ENCODE data around the gene ZNF224.
"Not testable (repeated sequence)": the region's sequence is repeated elsewhere in the genome, so short reads cannot be mapped to it uniquely, and the experiment has no call there.

Gene ZNF224

DNA sequence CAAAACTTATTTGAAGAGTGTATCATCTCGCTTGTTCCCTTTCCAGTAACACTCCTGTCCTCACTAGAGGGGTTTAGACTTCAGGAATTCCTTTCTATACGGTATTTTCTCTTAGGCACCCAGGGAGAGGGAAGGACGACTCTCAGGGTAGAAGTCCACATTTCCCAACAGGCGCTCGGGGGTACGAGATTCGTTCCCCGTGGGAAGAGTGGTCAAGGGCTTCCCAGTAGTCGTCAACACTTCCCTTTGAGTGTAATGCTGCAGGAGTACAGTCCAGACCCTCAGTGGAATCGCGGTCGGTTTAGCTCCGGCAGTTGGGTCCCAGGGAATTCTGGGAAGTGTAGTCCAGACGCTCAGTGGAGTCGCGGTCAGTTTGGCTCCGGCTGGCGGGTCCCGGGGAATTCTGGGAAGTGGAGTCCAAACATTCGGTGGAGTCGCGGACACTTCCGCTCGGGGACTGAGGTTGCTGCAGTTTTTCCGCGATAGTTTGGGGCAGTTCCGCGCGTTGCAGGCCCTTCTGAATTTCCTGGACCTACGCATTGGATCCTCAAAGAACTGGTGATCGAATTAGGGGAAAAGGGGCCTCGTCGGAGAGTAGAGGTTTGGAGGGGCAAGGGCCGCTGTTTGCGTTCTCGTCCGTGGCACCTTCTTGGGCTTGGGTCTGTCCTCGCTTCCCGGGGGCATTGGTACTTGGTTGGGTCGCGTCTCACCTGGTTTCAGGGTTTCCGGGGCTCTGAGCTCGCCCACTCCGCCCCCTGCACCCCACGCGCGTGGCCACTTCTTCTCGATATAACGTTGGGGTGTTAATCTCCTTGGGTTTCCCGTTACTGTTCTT lies at the start of gene ZNF224:
ZNF224 (plus strand) TSS at position 431 of the 835 bp plus-strand sequence. CDS start 3,513 bp downstream, outside the sequence.
- peak; percentile 90 for DNase-seq (ENCODE audit: low spot score)

DNA sequence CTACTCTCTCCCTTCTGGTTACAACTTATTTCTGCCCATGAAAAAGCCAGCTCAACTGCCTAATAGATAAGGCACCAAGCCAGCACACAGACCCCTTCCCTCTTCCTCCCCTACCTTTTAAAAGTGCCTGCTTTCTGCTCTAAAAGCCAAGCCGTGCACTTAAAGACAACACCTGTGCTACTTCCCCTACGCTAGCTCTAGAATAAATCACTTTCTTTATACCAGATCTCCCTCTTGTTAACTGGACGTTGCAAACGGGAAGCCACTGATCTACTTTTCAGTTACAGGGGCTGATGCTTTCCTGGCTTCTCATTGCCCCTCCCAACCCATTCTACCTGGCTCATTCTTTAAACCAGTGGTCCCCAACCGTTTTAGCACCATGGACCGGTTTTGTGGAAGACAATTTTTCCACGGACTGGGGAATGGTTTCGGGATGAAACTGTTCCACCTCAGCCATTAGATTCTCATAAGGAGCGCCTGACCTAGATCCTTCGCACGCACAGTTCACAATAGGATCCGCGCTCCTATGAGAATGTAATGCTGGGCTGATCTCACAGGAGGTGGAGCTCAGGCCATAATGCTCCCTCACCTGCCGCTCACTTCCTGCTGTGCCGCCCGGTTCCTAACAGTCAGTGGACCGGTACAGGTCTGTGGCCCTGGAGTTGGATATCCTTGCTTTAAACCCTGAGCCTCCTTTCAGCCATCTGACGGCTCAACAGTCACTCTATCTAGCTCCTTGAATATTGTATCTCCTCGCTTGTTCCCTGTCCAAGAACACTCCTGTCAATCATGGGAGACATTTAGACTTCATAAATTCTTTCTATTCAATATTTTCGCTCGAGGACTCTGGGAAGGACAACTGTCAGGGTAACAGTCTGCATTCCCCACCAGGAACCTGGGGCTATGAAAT lies 43.2 kb upstream of the ZNF224 start:
- DNase-seq (ENCODE audit: low spot score): no peak

DNA sequence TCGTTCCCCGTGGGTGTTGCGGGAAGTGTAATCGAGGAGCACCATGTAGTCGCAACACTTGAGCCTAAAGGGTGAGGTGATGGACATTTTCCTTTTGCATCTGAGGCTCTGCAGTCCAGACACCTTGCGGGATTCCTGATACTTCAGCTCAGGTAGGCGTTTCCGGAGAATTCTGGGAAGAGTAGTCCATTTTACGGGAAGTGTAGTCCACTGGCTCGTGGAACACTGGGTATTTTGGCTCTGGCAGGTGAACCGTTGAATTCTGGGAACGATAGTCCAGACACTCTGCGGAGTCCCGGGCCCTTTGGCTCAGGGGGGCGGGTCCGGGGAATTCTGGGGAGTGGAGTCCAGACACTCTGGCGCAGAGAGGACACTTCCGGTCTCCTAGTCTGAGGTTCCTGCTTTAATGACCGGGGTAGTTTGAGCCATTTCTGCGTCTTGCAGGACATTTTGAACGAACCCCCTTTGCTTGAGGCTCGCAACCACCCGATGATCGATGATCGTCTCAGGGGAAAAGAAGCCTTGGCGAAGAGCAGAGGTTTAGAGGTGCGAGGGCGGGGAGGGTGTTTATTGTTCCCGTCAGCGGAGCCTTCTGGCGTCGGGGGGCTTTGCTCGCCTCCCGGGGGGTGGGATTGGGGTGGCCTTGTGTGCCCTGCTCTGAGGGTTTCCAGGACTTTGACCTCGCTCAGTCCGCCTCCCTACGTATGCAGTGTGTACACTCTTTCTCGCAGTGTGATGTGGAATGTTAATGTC lies 42.3 kb upstream of the ZNF224 start, which contains the start of gene ZNF223:
ZNF223 (plus strand) TSS at position 387 of the 753 bp plus-strand sequence. CDS start 3,141 bp downstream, outside the sequence.
- DNase-seq (ENCODE audit: low spot score): peak; percentile 74

DNA sequence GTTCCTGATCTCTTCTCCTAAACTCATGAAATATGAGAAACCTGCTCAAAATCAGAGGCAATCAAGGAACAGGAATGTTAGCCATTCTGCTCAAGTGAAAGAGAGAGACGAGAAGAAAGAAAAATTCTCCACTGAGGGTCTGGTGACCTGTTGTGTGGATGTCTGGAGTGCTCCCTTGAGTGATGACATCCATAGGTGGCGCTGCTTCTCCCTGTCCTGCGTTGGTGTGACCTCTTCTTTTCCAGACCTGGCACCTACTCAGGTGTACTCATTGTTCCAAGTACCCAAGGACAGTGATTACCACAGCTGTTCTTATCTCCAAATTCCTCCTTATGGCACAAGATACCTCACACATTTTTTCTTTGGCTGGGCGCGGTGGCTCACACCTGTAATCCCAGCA lies 38.3 kb upstream of the ZNF224 start:
- DNase-seq (ENCODE audit: low spot score): no peak

DNA sequence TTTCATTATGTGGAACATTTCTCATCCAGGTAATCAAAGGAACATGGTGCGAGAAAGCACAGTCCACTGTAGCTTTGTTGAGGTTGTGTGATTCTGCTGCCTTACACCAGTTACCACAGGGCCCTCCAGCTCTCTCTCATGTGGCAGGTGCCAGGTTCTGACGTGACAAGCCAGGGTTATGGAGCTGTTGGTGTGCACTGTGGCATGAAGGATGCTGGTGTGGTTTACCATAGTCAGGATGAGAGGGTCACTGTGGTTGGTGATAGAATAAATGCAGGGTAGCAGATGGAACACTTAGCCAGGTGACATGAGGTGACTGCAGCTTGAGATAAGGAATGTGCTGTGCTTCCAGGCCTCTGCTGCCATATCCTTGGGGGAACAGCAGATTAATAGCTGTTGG lies 34.9 kb upstream of the ZNF224 start:
- DNase-seq (ENCODE audit: low spot score): no peak

DNA sequence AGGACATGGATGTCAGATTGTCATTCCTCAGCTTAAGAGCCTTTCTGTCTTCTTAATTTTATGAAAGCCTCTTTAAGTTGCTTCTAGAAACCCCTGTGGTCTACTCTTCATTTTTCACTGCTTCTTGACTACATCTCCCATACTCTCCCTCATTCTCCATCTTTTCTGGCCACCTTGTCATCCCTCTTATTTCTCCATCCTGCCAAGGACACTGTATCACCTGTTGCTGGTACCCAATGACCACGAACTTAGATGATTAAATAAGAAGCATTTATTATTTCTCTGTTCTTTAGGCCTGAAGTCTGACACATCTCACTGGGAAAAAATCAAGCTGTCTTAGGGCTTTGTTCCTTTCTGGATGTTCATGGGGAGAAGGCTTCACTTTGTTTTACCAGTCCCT lies 33.1 kb upstream of the ZNF224 start:
- DNase-seq (ENCODE audit: low spot score): no peak

DNA sequence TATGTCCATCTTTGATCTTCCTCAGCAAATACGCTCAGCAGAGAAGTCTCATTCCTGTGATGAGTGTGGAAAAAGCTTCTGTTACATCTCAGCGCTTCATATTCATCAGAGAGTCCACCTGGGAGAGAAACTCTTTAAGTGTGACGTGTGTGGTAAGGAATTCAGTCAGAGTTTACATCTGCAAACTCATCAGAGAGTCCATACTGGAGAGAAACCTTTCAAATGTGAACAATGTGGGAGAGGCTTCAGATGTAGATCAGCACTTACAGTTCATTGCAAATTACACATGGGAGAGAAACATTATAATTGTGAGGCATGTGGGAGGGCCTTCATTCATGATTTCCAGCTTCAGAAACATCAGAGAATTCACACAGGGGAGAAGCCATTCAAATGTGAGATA lies 27.9 kb upstream of the ZNF224 start:
- no peak for DNase-seq (ENCODE audit: low spot score)

DNA sequence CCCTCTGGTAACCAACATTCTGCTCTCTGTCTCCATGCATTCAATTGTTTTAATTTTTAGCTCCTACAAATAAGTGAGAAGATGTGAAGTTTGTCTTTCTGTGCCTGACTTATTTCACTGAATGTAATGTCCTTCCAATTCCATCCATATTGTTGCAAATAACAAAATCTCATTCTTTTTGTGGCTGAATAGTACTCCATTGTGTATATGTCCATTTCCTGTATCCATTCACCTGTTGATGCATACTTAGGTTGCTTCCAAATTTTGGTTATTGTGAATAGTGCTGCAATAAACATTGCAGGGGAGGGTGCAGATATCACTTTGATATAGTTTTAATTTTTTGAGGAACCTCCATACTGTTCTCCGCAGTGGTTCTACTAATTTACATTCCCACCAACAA lies 24.7 kb upstream of the ZNF224 start:
- no peak for DNase-seq (ENCODE audit: low spot score)

DNA sequence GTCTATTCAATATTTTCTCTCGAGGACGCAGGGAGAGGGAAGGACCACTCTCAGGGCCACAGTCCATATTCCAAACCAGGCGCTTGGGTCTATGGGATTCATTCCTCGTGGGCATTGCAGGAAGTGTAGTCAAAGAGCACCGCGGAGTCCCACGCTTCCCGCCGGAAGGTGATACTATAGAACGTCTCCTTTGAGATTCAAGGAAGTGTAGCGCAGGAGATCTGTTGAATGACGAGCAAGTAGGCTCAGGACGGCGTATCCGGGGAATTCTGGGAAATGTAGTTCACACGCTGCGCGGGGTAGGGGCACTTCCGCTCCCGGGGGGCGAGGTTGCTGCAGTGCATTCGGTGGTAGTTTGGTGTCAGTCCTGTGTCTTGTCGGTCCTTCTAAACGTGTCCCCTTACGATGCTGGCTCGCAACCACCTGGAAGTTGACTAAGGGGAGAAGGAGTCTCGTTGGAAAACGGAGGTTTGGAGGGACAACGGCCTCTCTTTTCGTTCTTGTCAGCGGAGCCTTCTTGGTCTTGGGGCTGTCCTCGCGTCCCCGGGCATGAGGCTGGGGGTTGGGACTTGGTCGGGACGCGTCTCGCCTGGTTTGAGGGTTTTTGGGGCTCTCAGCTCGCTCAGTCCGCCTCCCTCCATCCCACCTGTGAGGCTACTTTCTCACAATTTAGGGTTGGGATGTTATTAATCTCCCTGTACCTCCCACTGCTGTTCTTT lies 22.2 kb upstream of the ZNF224 start, which contains the start of gene ZNF284:
ZNF284 (plus strand) TSS at position 336 of the 719 bp plus-strand sequence. CDS start 4,231 bp downstream, outside the sequence.
- peak; percentile 80 for DNase-seq (ENCODE audit: low spot score)

DNA sequence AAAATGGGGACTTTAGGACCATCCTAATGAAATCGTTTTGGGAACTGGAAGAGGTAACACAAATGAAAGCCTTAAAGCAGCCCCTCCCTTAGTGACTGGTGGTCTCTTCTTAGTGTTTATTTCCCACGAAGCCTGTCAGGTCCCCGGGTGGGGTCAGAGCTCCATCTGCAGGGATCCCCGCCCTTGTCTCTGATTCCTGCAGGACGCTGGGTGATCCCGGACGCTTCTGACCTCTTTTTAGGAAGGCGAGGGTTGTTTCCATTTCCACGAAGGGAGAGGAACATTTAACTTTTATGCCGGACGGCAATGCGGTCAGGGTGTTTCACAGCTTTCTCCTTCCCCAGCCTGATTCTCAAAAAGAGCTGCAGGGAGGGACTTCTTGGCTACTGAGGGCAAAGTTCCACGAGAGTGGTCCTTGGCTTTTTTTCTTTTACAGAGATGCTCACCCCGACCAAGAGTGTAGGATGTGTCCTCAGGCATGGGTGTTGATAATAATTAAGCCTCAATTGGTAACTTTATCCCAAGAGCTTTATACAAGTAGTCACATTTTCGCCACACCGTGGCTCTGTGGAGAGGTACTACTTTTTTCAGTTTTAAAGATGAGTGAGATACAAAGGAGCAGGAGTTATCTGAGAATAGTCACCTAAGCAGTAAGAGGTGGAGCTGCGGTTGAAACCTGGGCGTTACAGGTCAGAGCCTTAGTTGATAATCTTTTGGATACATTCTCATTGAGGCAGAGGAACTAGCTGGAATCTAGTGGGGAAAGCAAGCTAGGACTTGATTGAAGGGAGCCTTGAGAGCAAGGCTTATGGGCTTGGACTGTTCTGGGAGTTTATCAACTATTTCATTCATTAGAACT lies 21.4 kb upstream of the ZNF224 start:
- DNase-seq (ENCODE audit: low spot score): no peak

DNA sequence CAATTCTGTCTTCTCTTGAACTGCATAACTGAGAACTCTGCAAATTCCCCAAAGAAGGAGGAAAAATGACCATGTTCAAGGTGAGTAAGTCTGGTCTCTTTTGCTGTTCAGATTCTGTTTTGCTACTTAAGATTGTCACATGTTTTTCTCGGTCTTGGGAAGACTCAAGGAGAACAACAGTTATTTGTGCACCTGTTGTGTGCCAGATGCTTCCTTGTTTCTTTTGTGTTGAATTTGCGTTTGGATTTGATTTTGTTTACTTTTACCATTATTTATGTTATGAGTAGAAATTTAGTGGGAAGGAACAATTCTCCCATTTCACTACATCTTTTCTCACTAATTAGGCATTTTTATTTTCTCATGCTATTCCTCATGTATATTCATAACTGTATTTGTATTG lies 17.8 kb upstream of the ZNF224 start:
- DNase-seq (ENCODE audit: low spot score): no peak

DNA sequence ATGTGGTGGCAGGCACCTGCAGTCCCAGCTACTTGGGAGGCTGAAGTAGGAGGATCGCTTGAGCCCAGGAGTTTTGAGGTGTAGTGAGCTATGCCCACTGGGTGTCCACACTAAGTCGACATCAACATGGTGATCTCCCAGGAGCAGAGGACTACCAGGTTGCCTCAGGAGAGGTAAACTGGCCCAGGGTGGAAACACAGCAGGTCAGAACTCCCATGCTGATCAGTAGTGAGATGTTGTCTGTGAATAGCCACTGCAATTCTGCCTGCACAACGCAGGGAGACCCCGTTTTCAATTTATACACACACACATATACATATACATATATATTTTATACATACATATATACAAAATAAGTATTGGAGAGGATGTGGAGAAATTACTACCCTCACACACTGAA lies 2.1 kb upstream of the ZNF224 start:
- DNase-seq (ENCODE audit: low spot score): no peak

DNA sequence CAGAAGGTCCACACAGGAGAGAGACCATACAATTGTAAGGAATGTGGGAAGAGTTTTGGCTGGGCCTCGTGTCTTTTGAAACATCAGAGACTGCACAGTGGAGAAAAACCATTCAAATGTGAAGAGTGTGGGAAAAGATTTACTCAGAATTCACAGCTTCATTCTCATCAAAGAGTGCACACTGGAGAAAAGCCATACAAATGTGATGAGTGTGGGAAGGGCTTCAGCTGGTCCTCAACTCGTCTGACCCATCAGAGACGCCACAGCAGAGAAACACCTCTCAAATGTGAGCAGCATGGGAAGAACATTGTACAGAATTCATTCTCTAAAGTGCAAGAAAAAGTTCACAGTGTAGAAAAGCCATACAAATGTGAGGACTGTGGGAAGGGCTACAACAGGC lies 13.6 kb downstream of the ZNF224 start:
- DNase-seq (ENCODE audit: low spot score): no peak

DNA sequence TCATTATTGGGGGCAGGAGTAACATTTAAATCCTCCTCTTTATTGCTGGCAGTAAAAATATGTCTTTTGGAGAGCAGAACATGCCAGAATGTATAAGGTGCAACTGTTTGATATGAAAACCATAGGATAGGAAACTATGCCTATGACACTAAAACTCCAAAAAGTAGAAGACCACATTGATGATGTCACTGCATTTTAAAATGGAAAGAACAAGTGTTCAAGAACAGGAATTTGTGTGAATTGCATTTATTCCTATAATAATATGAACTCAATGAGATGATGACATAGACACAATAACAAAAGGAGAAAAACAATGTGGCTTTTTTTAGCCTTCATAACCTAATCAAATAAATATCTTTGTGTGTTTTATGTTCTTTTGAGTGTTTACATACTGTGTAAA lies 15.3 kb downstream of the ZNF224 start:
- no peak for DNase-seq (ENCODE audit: low spot score)

DNA sequence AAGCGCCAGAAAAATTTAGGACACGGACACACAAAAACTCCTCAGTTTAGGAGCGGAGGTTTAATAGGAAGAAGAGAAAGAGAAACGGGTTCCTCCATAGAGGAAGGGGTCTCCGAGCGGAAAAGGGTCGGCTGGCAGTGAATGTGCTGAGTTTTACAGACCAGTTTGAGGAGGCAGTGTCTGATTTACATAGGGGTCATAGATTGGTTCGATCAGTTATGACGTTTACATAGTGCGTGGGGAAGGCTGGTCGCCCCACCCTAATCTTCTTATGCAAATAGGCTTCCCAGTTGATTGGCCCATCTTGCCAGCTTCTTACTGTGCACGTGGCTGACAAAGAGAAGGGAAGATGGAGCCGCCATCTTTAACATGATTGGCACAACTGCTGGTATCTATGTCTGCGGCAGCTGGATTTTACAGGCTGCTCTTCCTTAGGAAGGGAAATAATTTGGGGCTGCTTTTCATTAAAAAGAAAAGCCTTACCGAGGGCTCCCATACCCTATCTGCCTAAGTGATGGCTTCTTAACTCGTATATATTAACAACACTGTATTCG lies 17.8 kb downstream of the ZNF224 start:
- DNase-seq (ENCODE audit: low spot score): peak; percentile 62

DNA sequence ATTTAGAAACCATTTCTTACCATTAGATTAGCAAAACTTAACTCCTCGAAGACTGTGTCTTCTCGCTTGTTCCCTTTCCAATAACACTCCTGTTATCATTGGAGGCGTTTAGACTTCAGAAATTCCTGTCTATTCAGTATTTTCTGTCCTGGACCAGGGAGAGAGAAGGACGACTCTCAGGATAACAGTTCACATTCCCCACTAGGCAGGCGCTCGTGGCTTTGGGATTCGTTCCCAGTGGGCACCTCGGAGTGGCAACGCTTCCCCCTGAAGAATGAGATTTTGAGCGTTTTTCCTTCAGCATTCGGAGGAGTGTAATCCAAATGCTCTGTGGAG lies 18.6 kb downstream of the ZNF224 start:
- DNase-seq (ENCODE audit: low spot score): no peak

DNA sequence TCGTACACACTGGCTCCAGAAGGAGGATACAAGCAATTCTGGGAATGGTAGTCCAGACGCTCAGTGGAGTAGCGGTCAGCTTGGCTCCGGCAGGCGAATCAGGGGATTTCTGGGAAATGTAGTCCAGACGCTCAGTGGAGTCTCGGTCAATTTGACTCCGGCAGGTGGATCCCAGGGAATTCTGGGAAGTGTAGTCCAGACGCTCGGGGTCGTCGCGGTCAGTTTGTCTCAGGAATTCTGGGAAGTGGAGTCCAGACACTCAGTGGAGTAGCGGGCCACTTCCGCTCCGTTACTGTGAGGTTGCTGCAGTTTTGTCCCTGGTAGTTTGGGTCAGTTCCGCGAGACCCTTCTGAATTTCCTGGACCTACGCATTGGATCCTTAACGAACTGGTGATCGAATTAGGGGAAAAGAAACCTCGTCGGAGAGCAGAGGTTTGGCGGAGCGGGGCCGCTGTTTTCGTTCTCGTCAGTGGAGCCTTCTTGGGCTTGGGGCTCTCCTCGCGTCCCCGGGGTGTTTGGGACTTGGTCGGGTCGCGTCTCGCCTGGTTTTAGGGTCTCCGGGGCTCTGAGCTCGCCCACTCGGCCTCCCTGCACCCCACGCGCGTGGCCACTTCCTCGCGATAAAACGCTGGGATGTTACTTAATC lies 19.1 kb downstream of the ZNF224 start, which contains the start of gene ZNF225:
ZNF225 (plus strand) TSS at position 262 of the 646 bp plus-strand sequence. CDS start 2,429 bp downstream, outside the sequence.
- DNase-seq (ENCODE audit: low spot score): peak; percentile 96

DNA sequence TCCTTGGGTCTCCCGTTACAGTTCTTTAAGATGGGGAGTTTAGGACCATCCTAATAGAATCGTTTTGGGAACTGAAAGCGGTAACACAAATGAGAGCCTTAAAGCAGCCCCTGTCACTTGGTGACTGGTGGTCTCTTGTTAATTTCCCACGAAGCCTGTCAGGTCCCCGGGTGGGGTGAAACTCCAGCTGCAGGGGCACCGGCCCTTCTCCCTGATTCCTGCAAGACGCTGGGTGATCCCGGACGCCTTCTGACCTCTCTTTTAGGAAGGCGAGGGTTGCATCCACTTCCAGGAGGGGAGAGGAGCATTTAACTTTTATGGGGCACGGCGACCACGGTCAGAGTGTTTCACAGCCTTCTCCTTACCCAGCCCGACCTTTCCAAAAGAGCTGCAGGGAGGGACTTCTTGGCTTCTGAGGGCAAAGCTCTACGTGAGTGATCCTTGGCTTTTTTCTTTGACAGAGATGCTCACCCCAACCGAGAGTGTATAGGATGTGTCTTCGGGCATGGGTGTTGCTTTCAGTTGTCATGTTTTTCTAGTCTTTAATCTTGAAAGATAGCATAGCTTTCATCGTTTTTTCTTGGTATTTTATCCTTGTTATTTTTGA lies 19.7 kb downstream of the ZNF224 start:
- no peak for DNase-seq (ENCODE audit: low spot score)

DNA sequence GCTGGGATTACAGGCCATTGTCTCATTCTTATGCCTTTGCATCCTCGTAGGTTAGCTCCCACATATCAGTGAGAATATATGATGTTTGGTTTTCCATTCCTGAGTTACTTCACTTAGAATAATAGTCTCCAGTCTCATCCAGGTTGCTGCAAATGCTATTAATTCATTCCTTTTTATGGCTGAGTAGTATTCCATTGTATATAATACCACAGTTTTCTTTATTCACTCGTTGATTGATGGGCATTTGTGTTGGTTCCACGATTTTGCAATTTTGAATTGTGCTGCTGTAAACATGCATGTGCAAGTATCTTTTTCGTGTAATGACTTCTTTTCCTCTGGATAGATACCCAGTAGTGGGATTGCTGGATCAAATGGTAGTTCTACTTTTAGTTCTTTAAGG lies 27.0 kb downstream of the ZNF224 start:
- DNase-seq (ENCODE audit: low spot score): not testable (repeated sequence)

All from hematopoietic multipotent progenitor cell treated with erythropoietin and hydrocortisone succinate and interleukin-3 and kit ligand, for 15 days (in vitro differentiated cells).